NT2/D1 (cell line): ENCODE measurements around the gene TRIM42.

ENCODE experiments used
- DNase-seq: peaks from one replicate; pipeline ENCODE4 v3.0.0-alpha.2; 2011; ENCODE audit warnings: low read depth, low spot score
- H3K27me3 ChIP-seq: 2 replicates; pipeline ENCODE4 v1.6.0; 2011; ENCODE audit warnings: mild to moderate bottlenecking; ENCODE audit not compliant: insufficient read length, insufficient read depth
- H3K36me3 ChIP-seq: 2 replicates; pipeline ENCODE4 v1.6.1; 2011; ENCODE audit warnings: mild to moderate bottlenecking, low read length, mixed read lengths; ENCODE audit not compliant: insufficient read depth, insufficient read length
- H3K4me1 ChIP-seq: 2 replicates; pipeline ENCODE4 v1.5.1; 2011; ENCODE audit not compliant: insufficient read depth, insufficient read length
- H3K4me3 ChIP-seq: 2 replicates; pipeline ENCODE4 v1.5.1; 2011; ENCODE audit warnings: low read depth; ENCODE audit not compliant: insufficient read length
- H3K9ac ChIP-seq: 2 replicates; pipeline ENCODE4 v1.6.0; 2011; ENCODE audit warnings: low read depth; ENCODE audit not compliant: insufficient read length
- H3K9me3 ChIP-seq: 2 replicates; pipeline ENCODE4 v1.5.1; 2011; ENCODE audit warnings: mild to moderate bottlenecking, low read length; ENCODE audit not compliant: insufficient read depth
- SUZ12 ChIP-seq: IDR thresholded peaks from 2 replicates; pipeline ENCODE4 v1.6.1; 2011; ENCODE audit not compliant: insufficient read length, insufficient read depth; ENCODE audit errors: extremely low read depth
- YY1 ChIP-seq: IDR thresholded peaks from 2 replicates; pipeline ENCODE4 v1.6.1; 2011; ENCODE audit not compliant: insufficient read length, insufficient read depth
- ZNF274 ChIP-seq: IDR thresholded peaks from 2 replicates; pipeline ENCODE4 v1.6.1; 2011; ENCODE audit warnings: mild to moderate bottlenecking, low read depth, low read length

The TRIM42 gene

DNA sequence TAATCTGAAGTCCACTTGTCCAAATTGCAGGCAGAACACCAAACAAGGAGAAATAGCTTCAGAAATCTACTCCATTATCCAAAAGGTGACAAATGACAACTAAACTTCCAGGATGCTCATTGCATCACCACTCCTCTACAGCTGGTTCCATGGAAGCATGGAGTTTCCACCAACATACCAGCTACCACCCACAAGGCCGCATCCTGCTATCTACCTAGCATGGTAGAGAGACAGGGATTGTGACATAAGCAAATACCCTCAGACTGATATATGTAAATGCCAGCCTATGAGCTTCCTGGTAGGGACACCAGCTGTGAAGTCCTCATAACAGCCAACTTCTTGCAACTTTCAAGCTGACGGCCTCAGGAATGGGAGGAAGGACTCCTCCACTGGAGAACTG is at the start of gene TRIM42:
TRIM42 (plus strand) TSS at position 301 of the 400 bp plus-strand sequence. CDS start 166 bp downstream, outside the sequence.
- Histone ChIP-seq H3K9me3 (no peaks in the 10 kb centered on the region), H3K9ac (no peak within 1 kb of the TSS), H3K27me3 (no peaks in the 10 kb centered on the region), H3K4me1 (no peaks in the 10 kb centered on the region), H3K4me3 (no peak within 1 kb of the TSS), H3K36me3 (no peaks in the 10 kb centered on the region)
- no peak for TF ChIP-seq YY1
- no peak for TF ChIP-seq ZNF274
- TF ChIP-seq SUZ12, result no peak
- no peak for DNase-seq

DNA sequence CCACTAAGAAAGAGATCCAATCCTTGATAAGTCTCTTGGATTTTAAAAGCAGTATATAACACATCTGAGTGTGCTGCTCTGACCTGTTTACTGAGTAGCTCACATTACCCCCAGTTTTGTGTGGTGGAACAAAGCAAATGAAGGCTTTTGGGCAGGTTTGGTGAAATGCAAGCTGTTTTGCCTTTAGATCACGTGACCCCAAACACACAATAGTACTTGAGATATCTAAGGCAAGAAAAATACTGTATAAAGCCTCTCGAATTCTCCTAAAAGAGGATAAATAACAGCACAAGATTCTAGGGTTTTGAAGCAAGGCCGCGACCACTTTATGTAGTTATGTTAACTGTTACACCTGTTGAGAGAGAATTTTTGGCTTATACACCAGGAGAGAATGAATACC is 49.3 kb upstream of the TRIM42 start:
- Histone ChIP-seq H3K4me3 (no peak overlapping the region), H3K4me1 (no peaks in the 10 kb centered on the region), H3K9me3 (no peaks in the 10 kb centered on the region), H3K9ac (no peak overlapping the region), H3K36me3 (no peaks in the 10 kb centered on the region), H3K27me3 (no peaks in the 10 kb centered on the region)
- DNase-seq, result no peak
- TF ChIP-seq SUZ12, result no peak
- TF ChIP-seq ZNF274, result no peak
- no peak for TF ChIP-seq YY1

DNA sequence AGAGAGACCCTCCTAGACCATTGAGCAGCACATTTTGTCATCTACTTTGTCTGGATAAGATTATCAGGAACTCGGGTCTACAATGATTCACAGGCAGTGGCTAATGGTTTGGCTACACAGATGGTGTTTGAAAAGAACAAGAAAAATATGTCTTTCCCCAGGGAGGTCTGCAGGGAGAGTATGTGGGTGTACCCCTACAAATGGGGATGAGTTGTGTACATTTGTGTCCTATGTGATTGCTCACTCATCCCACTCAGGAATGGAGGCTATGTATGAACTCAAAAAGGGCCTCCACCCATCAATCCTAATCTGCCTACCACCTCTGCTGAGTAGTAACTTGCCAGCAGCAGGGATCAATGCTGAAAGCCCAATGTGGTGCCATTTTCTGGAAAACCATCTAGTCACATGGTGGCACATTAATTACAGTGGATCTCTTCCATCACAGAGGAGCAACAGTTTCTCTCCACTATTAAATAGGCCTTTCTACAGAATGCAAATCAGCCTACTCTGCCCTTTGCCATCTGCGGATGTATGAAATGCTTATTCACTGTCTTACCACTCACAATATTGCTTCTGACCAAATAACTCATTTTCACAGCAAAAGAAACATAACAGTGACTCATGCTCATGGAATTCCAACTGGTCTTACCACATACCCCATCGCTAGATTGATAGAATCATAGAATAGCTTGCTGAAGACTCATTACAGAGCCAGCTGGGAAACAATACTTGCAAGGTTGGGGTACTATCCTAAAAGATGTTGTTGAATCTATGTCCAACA is 48.3 kb upstream of the TRIM42 start:
- no peaks in the 10 kb centered on the region for H3K9me3 ChIP-seq
- no peak overlapping the region for H3K9ac ChIP-seq
- no peaks in the 10 kb centered on the region for H3K4me1 ChIP-seq
- H3K36me3 ChIP-seq, result no peaks in the 10 kb centered on the region
- H3K27me3 ChIP-seq, result no peaks in the 10 kb centered on the region
- no peak for DNase-seq
- no peak overlapping the region for H3K4me3 ChIP-seq
- TF ChIP-seq SUZ12 (no peak), ZNF274 (no peak), YY1 (no peak)

DNA sequence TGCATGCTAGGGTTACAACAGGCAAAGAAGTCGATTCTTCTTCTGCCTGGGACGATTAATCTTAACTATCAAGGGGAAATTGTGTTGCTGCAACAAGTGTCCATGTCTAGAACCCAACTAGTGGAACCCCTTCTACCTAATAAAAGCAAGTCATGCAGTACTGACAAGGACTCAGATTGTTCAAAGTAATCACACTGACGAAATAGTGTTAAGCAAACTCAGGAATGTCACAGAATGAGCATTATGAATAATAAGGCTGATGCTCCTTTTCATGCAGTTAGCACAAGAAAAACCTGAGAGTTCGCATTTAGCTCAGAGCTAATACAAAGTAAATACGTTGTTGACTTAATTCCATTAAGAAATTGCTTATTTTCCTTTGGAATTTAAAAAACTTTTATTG is 47.5 kb upstream of the TRIM42 start:
- no peaks in the 10 kb centered on the region for H3K36me3 ChIP-seq
- no peak for DNase-seq
- H3K4me3 ChIP-seq, result no peak overlapping the region
- H3K27me3 ChIP-seq, result no peaks in the 10 kb centered on the region
- TF ChIP-seq SUZ12, result no peak
- no peak for TF ChIP-seq ZNF274
- H3K9ac ChIP-seq, result no peak overlapping the region
- no peaks in the 10 kb centered on the region for H3K4me1 ChIP-seq
- H3K9me3 ChIP-seq, result no peaks in the 10 kb centered on the region

DNA sequence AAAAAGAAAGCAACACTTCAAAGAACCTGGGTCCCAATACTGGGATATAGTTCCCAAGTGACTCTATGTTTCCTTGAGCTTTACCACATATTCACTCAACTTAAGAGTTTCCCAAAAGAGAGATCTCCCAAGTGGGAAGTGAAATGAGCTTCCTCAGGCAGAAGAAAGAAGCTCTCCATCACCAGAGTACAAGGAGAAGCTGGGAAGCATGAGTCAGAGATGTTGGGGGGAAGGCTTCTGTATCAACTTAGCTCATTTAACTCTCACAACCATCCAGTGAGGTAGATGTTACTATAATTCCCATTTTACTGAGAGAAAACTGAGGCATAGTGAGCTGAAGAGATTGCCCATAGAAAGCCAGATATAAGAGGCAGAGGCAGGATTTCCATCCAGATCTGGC is 47.0 kb upstream of the TRIM42 start:
- Histone ChIP-seq H3K4me3 (no peak overlapping the region), H3K9ac (no peak overlapping the region), H3K27me3 (no peaks in the 10 kb centered on the region), H3K4me1 (no peaks in the 10 kb centered on the region), H3K9me3 (no peaks in the 10 kb centered on the region), H3K36me3 (no peaks in the 10 kb centered on the region)
- TF ChIP-seq YY1, result no peak
- TF ChIP-seq ZNF274, result no peak
- no peak for TF ChIP-seq SUZ12
- no peak for DNase-seq

DNA sequence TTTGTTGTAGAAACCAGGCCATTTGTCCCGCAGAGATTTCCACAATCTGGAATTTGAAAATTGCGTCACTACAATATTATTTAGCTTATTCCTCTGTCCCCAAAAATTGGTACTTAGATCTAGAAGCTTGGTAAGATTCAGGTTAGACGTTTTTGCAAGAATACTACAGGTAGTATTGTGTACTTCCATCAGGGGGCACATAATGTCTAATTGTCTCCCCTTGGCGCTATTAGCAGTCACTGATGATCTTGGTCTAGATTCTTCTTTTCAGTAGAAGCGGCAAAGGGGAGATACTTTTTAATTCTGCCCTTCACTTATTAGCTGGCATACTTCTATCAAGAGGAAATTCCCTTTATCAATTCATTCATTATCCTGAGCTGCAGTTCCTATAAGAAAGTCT is 42.6 kb upstream of the TRIM42 start:
- Histone ChIP-seq H3K27me3 (no peaks in the 10 kb centered on the region), H3K9ac (no peak overlapping the region), H3K9me3 (no peaks in the 10 kb centered on the region), H3K4me1 (no peaks in the 10 kb centered on the region), H3K36me3 (no peaks in the 10 kb centered on the region), H3K4me3 (no peak overlapping the region)
- DNase-seq, result no peak
- no peak for TF ChIP-seq SUZ12
- TF ChIP-seq ZNF274, result no peak
- no peak for TF ChIP-seq YY1

DNA sequence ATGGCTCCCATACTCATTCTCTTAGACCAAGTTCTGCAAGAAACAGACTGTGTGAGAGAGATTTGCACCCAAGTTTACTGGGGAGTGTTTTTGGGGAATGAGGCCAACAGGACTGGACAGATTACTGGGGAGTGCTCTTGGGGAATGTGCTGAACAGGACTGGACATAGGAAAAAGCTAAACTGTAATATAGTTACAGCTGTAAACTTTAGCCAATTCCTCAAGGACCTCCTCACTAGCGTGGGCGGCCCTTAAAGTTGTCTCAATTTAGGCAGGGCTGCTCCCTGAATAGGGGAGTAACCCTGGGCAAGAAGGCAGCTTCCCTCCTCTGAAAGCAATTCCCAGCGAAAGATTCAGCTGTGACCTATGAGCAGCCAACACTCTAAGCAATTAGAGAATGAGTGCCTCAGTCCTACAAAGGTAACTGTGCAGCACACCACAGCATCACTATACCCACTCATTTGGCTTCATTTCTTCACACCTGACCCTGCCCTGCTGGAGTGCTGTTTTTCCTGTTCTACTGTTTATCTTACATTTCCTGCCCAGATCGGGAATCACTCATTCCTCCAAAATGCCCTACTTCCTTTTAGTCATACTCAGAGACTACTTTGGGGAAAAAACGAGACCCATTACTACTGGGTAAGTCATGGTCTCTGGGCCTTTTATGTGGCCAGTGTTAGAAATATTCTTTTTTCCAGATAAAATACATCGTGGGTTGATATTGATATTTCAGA is 41.3 kb upstream of the TRIM42 start:
- H3K9ac ChIP-seq, result no peak overlapping the region
- H3K36me3 ChIP-seq, result no peaks in the 10 kb centered on the region
- H3K9me3 ChIP-seq, result no peaks in the 10 kb centered on the region
- no peak for DNase-seq
- no peaks in the 10 kb centered on the region for H3K27me3 ChIP-seq
- no peak overlapping the region for H3K4me3 ChIP-seq
- TF ChIP-seq ZNF274, result no peak
- TF ChIP-seq YY1, result no peak
- no peak for TF ChIP-seq SUZ12
- H3K4me1 ChIP-seq, result no peaks in the 10 kb centered on the region
